GM12878 (cell line): ENCODE measurements around the gene NR2F1-AS1. TPM values are rescaled to one million over a fixed set of nuclear protein-coding genes. Genes with fewer than 3 reads are reported as not detected.

ENCODE experiments used
- ATAC-seq: fragments of 200-7000 bp; cut with Tn5 transposase; 3 replicates; pipeline ENCODE4 v1.9.1; 2020; ENCODE audit warnings: mild to moderate bottlenecking, moderate library complexity
- BruUV-seq: library from RNA; stranded (reverse); fragments of 400-500 nt; replicated peaks from 2 replicates; lab custom pipeline; 2021; lab: Mats Ljungman, UMichigan
- CTCF ChIA-PET: fragments of 300-600 bp; sonication (Branson Sonifier 250); formaldehyde crosslinking; extraction: SDS; loops from one replicate; lab custom pipeline; 2021; ENCODE audit warnings: inconsistent platforms; lab: Yijun Ruan, JAX
- POLR2A ChIA-PET: fragments of 350-600 bp; formaldehyde crosslinking; extraction: SDS; loops from one replicate; lab custom pipeline; 2021; ENCODE audit warnings: inconsistent platforms; lab: Charles Lee
- RAD21 ChIA-PET: fragments of 300-600 bp; sonication (Branson Sonifier 250); formaldehyde crosslinking; loops from one replicate; lab custom pipeline; 2023; ENCODE audit warnings: antibody characterized with exemption; ENCODE audit not compliant: unreplicated experiment; lab: Charles Lee
- SMC1A ChIA-PET: fragments of 300-600 bp; sonication (Branson Sonifier 250); formaldehyde crosslinking; loops from one replicate; lab custom pipeline; 2023; ENCODE audit not compliant: unreplicated experiment, uncharacterized antibody; lab: Charles Lee
- DNase-seq: peaks from one replicate; pipeline ENCODE4 v3.0.0-alpha.2; 2011; ENCODE audit warnings: low read depth, low spot score
- FAIRE-seq: peaks from 3 replicates; lab custom pipeline; 2011; peaks lifted over from hg19 to GRCh38; lab: Jason Lieb, UNC
- H2AFZ ChIP-seq: 2 replicates; pipeline ENCODE4 v1.6.0; 2011; ENCODE audit warnings: low read depth, low read length, control low read depth; ENCODE audit not compliant: control insufficient read depth
- H3K27ac ChIP-seq: 2 replicates; pipeline ENCODE4 v1.5.1; 2011; ENCODE audit warnings: control low read depth; ENCODE audit not compliant: control insufficient read depth, insufficient read depth
- H3K27me3 ChIP-seq, 2 experiments: replicated peaks in 1 of 2; 2 replicates each; pipeline versions ENCODE4 v1.6.0 to v1.6.1; 2011; ENCODE audit warnings: low read length in 1 of 2; ENCODE audit not compliant: control insufficient read depth in 2 of 2, insufficient read depth in 2 of 2
- H3K36me3 ChIP-seq, 2 experiments: 2 replicates each; pipeline ENCODE4 v1.5.1; 2011; ENCODE audit warnings: low read length in 1 of 2; ENCODE audit not compliant: control insufficient read depth in 2 of 2, insufficient read depth in 2 of 2
- H3K4me1 ChIP-seq: 2 replicates; pipeline ENCODE4 v1.6.1; 2011; ENCODE audit warnings: mild to moderate bottlenecking, low read length, moderate library complexity, mixed read lengths; ENCODE audit not compliant: control insufficient read depth, insufficient read depth
- H3K4me2 ChIP-seq: 2 replicates; pipeline ENCODE4 v1.6.0; 2011; ENCODE audit warnings: control low read depth; ENCODE audit not compliant: control insufficient read depth, insufficient read depth
- H3K4me3 ChIP-seq: fragments of 200-600 bp; sonication (generic); 2 replicates; pipeline ENCODE4 v1.5.1; 2016
- H3K79me2 ChIP-seq: 2 replicates; pipeline ENCODE4 v1.6.0; 2011; ENCODE audit warnings: low read length; ENCODE audit not compliant: control insufficient read depth, insufficient read depth
- H3K9ac ChIP-seq: 2 replicates; pipeline ENCODE4 v1.8.0; 2011; ENCODE audit warnings: low read length, control low read depth, mixed read lengths; ENCODE audit not compliant: control insufficient read depth, insufficient read depth
- H3K9me3 ChIP-seq: replicated peaks from 3 replicates; pipeline ENCODE4 v1.5.1; 2011; ENCODE audit warnings: mild to moderate bottlenecking, low read length; ENCODE audit not compliant: control insufficient read depth, insufficient read depth
- H4K20me1 ChIP-seq: 2 replicates; pipeline ENCODE4 v1.6.0; 2011; ENCODE audit not compliant: control insufficient read depth, insufficient read depth
- CHD1 ChIP-seq: IDR thresholded peaks from 2 replicates; pipeline ENCODE4 v1.6.1; 2012; ENCODE audit warnings: low read depth, low read length, improper control_type of control experiment
- EGR1 ChIP-seq, 2 experiments: IDR thresholded peaks; 1 replicate in 1 of 2; 2 replicates in 1 of 2; pipeline ENCODE4 v1.6.1; 2011 to 2012; ENCODE audit warnings: low read depth in 2 of 2, low read length in 2 of 2, borderline replicate concordance in 1 of 2, mild to moderate bottlenecking in 1 of 2, moderate library complexity in 1 of 2
- ESRRA ChIP-seq: IDR thresholded peaks from 2 replicates; pipeline ENCODE4 v1.6.1; 2012; ENCODE audit warnings: mild to moderate bottlenecking, low read length, improper control_type of control experiment
- HDGF ChIP-seq: fragments of 450-650 bp; IDR thresholded peaks from 2 replicates; pipeline ENCODE4 v1.6.1; 2016; ENCODE audit warnings: antibody characterized with exemption
- JUNB ChIP-seq: IDR thresholded peaks from 2 replicates; pipeline ENCODE4 v1.6.1; 2016; ENCODE audit warnings: antibody characterized with exemption, mild to moderate bottlenecking
- KDM1A ChIP-seq: fragments of 200-600 bp; sonication (generic); IDR thresholded peaks from 2 replicates; pipeline ENCODE4 v1.6.1; 2016; ENCODE audit warnings: borderline replicate concordance
- NFXL1 ChIP-seq: fragments of 450-650 bp; IDR thresholded peaks from 2 replicates; pipeline ENCODE4 v1.6.1; 2017; ENCODE audit warnings: antibody characterized with exemption, mild to moderate bottlenecking, borderline replicate concordance
- NKRF ChIP-seq: fragments of 450-650 bp; conservative IDR thresholded peaks from 2 replicates; pipeline ENCODE4 v1.6.1; 2017; ENCODE audit warnings: mild to moderate bottlenecking, moderate library complexity
- POLR2AphosphoS5 ChIP-seq: IDR thresholded peaks from 2 replicates; pipeline ENCODE4 v1.6.1; 2011; ENCODE audit warnings: mild to moderate bottlenecking, low read length, inconsistent platforms
- RELA ChIP-seq: fragments of 450-650 bp; IDR thresholded peaks from 2 replicates; pipeline ENCODE4 v1.8.0; 2014; ENCODE audit warnings: borderline replicate concordance; ENCODE audit not compliant: partially characterized antibody
- SUZ12 ChIP-seq: fragments of 200-600 bp; sonication (generic); IDR thresholded peaks from one replicate; pipeline ENCODE4 v1.6.1; 2018; ENCODE audit warnings: antibody characterized with exemption, mild to moderate bottlenecking; ENCODE audit not compliant: unreplicated experiment
- ZBED1 ChIP-seq: IDR thresholded peaks from 2 replicates; pipeline ENCODE4 v1.6.1; 2016; ENCODE audit warnings: borderline replicate concordance
- ZNF384 ChIP-seq: IDR thresholded peaks from 2 replicates; pipeline ENCODE4 v1.6.1; 2012; ENCODE audit warnings: low read depth, mild to moderate bottlenecking, low read length, improper control_type of control experiment, borderline replicate concordance
- WGBS: methylation state at CpG from one replicate; pipeline ENCODE4 v1.1.6; 2016; ENCODE audit warnings: low lambda C conversion rate; ENCODE audit not compliant: insufficient replicate concordance, insufficient coverage; ENCODE audit errors: missing lambda C conversion rate; 5-methylcytosine and 5-hydroxymethylcytosine counted together
- in situ Hi-C: fragments of 300-500 bp; cut with MboI; formaldehyde crosslinking; loops from 9 replicates; pipeline ENCODE4 v1.14.3; 2018; ENCODE audit warnings: mixed read lengths
- intact Hi-C: fragments of 100-400 bp; cut with micrococcal nuclease; formaldehyde crosslinking; loops from one replicate; pipeline ENCODE4 v1.14.2; 2022; ENCODE audit not compliant: unreplicated experiment
- polyA plus RNA-seq, 11 experiments: library from polyadenylated mRNA; depleted of rRNA in 4 of 11; unstranded in 6 of 11; stranded (reverse) in 5 of 11; fragments of >200 nt; fragmentation: Nextera tagmentation in 4 of 11; fragmentation: Illumina TruSeq in 1 of 11; extraction: Ambion mirVana in 4 of 11; extraction: Trizol in 1 of 11; gene quantifications; 1 replicate in 1 of 11; 2 replicates in 10 of 11; pipeline versions ENCODE4 v1.2.1 to v1.2.3, GENCODE V29; 2011 to 2016; ENCODE audit warnings: inconsistent platforms in 2 of 11, missing spikeins in 2 of 11, low read depth in 1 of 11
- total RNA-seq, 4 experiments: library from RNA; depleted of rRNA in 3 of 4; stranded (reverse); fragments of >200 nt in 3 of 4; fragmentation: Illumina TruSeq in 1 of 4; extraction: Trizol in 1 of 4; gene quantifications; 2 replicates each; pipeline versions ENCODE4 v1.2.1 to v1.2.3, GENCODE V29; 2013 to 2021
- TF ChIP-seq, protein P1 (sequence below): fragments of 450-650 bp; formaldehyde crosslinking; IDR thresholded peaks from 2 replicates; pipeline ENCODE4 v1.4.0; 2022; ENCODE audit warnings: mild to moderate bottlenecking, moderate library complexity

The NR2F1-AS1 gene
- total and polyA plus RNA-seq, 10 of the 15 experiments (the other 5 are each of a cell fraction or from before 2014, with no cell fraction given), result 0.11 to 0.85 (median 0.27) TPM

GRCh38 chr5:93626801-93627200 is 45.8 kb upstream of the NR2F1-AS1 start:
- BruUV-seq, result no TSS peak
- in situ Hi-C loops, result no loop called here
- FAIRE-seq, result no peak
- Histone ChIP-seq H3K4me2 (no peak overlapping the region), H3K27me3 (no peaks in the 10 kb centered on the region), H3K9ac (no peak overlapping the region), H3K9me3 (no peaks in the 10 kb centered on the region), H3K4me1 (no peaks in the 10 kb centered on the region), H3K36me3 (no peaks in the 10 kb centered on the region), H4K20me1 (no peaks in the 10 kb centered on the region), H3K4me3 (no peak overlapping the region), H3K27ac (no peak overlapping the region), H2AFZ (no peak overlapping the region), H3K79me2 (no peaks in the 10 kb centered on the region)
- CTCF ChIA-PET, result no interaction called here
- POLR2A ChIA-PET, result no interaction called here
- SMC1A ChIA-PET, result no interaction called here
- no peak for DNase-seq
- ATAC-seq, result no peak
- RAD21 ChIA-PET, result no interaction called here
- intact Hi-C loops, result no loop called here
- no peak for TF ChIP-seq EGR1 (IDR thresholded peaks at IDR 0.05; ENCODE audit: borderline replicate concordance in 1 of 2, low read depth in 2 of 2, low read length in 2 of 2)
- no peak for TF ChIP-seq ZNF384
- no peak for TF ChIP-seq POLR2AphosphoS5
- TF ChIP-seq HDGF, result no peak
- TF ChIP-seq CHD1, result no peak
- no peak for TF ChIP-seq SUZ12
- TF ChIP-seq, all 136 proteins: peak for 0

DNA sequence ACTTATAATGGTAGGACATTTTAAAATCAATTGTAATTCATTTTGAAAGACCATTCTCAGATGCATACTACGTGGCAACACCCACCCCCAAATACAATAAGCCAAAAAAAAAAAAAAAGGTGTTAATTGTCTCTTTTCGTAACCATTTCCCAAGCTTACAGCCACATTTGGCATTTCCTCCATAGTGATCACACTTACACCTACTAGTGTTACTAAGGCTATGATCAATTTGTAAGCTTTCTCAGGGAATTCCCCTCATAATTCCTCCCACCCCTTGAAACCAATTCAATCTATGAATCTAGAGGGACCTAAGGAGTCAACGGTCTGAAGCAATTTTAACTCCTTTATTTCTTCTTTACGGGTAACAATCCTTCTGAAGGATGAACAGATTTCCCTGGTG is 42.1 kb upstream of the NR2F1-AS1 start:
- intact Hi-C loops, result no loop called here
- Histone ChIP-seq H2AFZ (no peak overlapping the region), H3K79me2 (no peaks in the 10 kb centered on the region), H3K4me2 (no peak overlapping the region), H3K36me3 (no peaks in the 10 kb centered on the region), H3K27me3 (no peaks in the 10 kb centered on the region), H3K27ac (no peak overlapping the region), H3K9me3 (no peaks in the 10 kb centered on the region), H3K4me3 (no peak overlapping the region), H3K9ac (no peak overlapping the region), H3K4me1 (peaks cover 3% of the 10 kb centered on the region; the same call in 1 of the 2 replicates), H4K20me1 (no peaks in the 10 kb centered on the region)
- RAD21 ChIA-PET, result interaction anchor here (0.9 kb wide), 1 partner anchor 178 kb away, joined by 3 read pairs; no protein-coding TSS in a partner anchor
- ATAC-seq, result no peak
- no TSS peak for BruUV-seq
- WGBS, result 46% methylated on average over 4 of the region's 4 CpGs
- FAIRE-seq, result no peak
- no peak for DNase-seq
- POLR2A ChIA-PET, result interaction anchor here (0.6 kb wide), 1 partner anchor 51 kb away, joined by 7 read pairs; no protein-coding TSS in a partner anchor
- CTCF ChIA-PET, result interaction anchor here (1.3 to 1.8 kb wide), 2 partner anchors 40 to 178 kb away, joined by 4 read pairs; no protein-coding TSS in a partner anchor
- in situ Hi-C loops, result no loop called here
- SMC1A ChIA-PET, result interaction anchor here (0.6 to 4.1 kb wide), 2 partner anchors 132 to 177 kb away, joined by 4 to 24 read pairs; no protein-coding TSS in a partner anchor
- no peak for TF ChIP-seq JUNB
- no peak for TF ChIP-seq NKRF
- no peak for TF ChIP-seq ESRRA
- no peak for TF ChIP-seq RELA
- TF ChIP-seq, protein P1, sequence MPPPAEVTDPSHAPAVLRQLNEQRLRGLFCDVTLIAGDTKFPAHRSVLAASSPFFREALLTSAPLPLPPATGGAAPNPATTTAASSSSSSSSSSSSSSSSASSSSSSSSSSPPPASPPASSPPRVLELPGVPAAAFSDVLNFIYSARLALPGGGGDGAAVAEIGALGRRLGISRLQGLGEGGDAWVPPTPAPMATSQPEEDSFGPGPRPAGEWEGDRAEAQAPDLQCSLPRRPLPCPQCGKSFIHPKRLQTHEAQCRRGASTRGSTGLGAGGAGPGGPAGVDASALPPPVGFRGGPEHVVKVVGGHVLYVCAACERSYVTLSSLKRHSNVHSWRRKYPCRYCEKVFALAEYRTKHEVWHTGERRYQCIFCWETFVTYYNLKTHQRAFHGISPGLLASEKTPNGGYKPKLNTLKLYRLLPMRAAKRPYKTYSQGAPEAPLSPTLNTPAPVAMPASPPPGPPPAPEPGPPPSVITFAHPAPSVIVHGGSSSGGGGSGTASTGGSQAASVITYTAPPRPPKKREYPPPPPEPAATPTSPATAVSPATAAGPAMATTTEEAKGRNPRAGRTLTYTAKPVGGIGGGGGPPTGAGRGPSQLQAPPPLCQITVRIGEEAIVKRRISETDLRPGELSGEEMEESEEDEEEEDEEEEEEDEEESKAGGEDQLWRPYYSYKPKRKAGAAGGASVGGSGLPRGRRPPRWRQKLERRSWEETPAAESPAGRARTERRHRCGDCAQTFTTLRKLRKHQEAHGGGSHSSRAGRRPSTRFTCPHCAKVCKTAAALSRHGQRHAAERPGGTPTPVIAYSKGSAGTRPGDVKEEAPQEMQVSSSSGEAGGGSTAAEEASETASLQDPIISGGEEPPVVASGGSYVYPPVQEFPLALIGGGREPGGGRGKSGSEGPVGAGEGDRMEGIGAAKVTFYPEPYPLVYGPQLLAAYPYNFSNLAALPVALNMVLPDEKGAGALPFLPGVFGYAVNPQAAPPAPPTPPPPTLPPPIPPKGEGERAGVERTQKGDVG (CRISPR knock-in tag), result no peak
- no peak for TF ChIP-seq ZBED1
- TF ChIP-seq NFXL1, result no peak
- TF ChIP-seq KDM1A, result no peak
